GM21576 (cell line): ENCODE data around the gene MAP3K14.

Experiments
- ATAC-seq: cut with Tn5 transposase; IDR thresholded peaks from one replicate; pipeline ENCODE4 v1.9.1; 2021; ENCODE audit warnings: mild to moderate bottlenecking, moderate library complexity; ENCODE audit not compliant: unreplicated experiment

The MAP3K14 gene

DNA sequence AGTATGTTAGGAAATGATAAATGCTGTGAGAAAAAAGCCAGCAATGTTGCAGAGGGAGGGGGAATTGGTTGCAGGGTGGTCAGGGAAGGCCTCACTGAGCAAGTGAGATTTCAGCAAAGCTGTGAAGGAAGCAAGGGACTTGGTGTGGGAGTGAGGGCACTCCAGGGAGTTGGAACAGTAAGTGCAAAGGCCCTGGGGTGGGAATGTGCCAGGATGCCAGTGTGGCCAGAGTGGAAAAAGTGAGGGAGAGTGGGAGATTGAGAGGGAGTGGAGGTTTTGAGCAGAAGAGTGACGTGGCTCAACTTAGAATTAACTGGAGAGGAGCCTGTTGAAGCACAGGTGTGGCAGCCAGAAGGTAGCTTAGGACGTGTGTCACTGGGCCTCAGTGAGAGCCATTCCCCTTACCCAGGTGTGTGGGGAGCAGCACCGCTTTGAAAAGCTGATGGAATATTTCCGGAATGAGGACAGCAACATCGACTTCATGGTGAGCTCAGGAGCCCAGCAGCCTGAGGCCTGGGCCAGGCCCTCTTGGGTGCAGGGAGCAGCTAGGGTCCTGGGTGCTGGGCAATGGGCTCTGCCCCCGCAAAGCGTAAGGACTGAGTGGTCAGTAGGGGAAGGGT lies 78.6 kb downstream of the MAP3K14 start:
- no peak for ATAC-seq

DNA sequence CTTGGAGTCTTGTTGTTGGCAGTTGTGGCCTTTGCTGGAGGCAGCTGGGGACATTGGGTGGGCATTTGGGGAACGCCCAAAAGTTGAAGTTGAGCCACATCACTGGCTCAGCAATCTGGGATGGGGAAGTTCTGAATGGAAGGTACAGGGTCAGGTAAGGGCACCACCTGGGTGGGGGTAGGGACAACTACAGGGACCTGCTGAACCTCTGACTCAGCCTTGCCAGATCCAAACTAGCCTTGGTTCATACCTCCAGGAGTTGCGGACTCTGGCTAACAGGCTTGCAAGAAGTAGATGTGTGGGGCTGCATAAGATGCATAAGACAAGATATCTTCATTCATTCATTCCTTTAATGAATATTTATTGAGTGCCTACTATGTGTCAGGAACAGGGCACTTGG lies 79.1 kb downstream of the MAP3K14 start:
- no peak for ATAC-seq

- ATAC-seq = no peak
These were observed 80.6 kb downstream of the MAP3K14 start for GRCh38 chr17:45236282-45236606.

DNA sequence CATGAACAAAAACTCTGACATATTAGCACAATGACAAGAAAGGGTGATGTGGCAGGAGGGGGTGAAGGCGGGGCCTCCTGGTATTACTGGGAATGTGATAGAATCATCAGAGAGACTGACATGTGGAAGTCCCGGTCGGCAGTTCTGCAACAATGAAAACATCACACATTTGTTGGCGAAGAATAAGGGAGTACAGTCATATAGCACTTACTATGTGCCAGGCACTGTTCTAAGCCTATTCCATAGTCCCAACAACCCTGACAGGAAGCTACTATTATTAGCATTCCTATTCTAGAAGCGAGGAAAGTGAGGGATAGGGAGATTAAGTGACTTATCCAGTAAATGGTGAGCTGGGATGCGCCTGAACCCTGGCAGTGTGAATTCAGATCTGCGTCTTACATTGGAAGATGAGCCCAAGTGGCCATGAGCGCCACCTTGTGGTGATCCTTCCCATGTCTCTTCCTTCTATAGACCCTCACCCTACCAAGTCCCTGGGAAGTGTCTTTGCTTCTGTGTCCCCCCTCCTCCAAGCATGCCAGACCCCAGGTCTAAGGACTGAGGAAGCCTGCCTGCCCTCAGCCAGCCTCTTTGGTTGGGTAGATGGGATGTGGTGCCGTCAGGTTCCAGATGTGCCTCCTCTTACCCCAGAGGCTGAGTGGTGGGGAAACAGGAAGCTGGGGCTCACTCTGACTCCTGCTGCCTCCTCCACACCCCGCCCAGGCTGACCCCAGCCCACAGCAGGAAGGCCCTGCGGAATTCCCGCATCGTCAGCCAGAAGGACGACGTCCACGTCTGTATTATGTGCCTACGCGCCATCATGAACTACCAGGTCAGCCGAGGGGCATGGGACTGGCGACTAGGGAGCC lies 81.2 kb downstream of the MAP3K14 start:
- ATAC-seq = no peak

DNA sequence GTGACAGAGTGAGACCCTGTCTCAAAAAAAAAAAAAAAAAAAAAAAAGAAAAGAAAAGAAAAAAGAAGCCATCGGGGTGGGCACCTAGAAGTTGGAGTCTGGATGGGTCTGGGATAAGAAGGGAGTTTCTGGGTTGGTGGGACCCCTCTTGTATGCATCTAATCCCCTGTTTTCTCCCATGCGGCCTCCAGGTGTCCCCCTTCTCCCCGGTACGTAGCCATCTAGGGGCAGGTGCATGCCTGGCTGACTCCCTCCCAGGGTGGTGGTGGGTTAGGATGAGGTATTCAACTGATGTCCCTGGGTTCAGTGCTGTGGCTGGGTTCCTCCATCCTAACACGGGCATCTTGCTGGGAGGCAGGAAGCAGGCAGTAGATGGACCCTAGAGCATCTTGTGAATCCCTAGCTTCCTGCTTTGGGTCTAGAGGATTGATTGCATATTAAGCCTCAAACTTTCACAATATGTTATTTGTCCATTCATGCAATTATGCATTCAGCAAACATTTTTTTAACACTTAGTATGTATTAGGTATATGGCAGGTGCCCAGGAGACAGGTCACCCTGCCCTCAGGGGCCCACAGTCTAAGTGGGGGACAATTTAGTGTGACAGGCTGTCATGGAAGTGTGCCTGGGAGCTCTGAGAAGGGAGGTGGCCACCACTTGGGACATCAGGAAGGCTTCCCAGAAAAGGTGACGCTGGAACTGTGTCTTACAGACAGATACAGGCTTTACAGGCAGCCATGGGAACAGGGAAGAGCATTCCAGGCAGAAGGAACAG lies 82.0 kb downstream of the MAP3K14 start:
- ATAC-seq = no peak

DNA sequence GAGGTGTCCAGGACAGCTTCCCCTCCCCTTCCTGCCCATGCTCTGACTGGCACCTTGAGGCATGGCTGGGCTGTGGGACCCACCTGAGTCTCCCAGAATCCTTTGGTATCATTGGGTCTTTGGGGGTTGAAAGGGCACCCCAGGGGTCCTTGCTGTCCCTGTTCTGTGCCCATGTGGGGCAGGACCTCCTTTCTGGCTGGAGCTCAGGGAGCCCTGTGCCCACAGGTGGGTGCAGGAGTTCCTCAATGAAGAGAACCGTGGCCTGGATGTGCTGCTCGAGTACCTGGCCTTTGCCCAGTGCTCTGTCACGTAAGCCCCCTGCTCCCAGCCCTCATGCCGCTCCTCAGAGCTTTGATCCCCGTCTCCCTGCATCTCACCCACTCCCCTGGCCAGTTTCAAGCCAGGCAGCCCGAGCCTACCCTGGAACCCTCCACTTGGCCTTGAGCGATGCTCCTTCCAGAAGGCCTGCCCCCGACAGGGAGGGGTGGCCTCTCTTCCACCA lies 83.3 kb downstream of the MAP3K14 start:
- no peak for ATAC-seq

GRCh38 chr17:45232514-45233422 lies 84.1 kb downstream of the MAP3K14 start:
- no peak for ATAC-seq

- ATAC-seq = no peak
These were observed 85.2 kb downstream of the MAP3K14 start for GRCh38 chr17:45231481-45232116.

DNA sequence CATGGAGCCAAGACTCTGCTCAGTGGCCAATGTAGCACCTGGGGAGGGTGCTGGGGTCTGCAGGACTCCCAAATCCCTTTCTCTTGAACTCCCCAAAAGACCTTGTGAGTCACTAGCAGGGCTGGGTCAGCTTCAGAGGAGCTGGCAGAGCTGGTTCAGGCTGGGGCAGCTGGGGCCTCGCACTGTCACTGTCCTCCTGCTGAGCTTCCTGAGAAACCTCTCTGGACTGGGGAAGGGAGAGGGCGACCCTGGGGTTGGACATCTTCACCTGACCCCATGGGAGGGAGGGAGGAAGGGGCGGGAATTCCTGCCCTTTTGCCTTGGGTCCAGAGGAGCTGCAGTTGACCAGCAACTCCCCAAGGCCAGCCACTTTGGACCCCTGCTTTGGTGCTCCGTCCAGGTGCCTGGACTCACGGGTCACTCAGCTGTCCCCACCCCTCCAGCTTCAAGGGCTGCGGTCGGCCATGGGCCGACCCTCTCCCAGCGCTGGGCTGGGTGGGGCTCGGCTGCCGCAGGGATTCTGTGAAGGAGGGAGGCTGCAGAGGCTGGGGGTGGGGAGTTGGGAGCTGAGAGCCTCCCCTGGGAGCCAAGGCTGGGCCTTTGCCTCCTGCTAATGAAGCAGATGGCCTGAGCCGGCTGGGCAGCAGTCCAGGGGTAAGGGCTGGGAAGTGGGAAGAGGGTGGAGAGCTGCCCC lies 85.9 kb downstream of the MAP3K14 start:
- no peak for ATAC-seq

GRCh38 chr17:45230410-45230786 lies 86.4 kb downstream of the MAP3K14 start:
- no peak for ATAC-seq

- ATAC-seq = no peak
These were observed 87.0 kb downstream of the MAP3K14 start for GRCh38 chr17:45229681-45230409.

DNA sequence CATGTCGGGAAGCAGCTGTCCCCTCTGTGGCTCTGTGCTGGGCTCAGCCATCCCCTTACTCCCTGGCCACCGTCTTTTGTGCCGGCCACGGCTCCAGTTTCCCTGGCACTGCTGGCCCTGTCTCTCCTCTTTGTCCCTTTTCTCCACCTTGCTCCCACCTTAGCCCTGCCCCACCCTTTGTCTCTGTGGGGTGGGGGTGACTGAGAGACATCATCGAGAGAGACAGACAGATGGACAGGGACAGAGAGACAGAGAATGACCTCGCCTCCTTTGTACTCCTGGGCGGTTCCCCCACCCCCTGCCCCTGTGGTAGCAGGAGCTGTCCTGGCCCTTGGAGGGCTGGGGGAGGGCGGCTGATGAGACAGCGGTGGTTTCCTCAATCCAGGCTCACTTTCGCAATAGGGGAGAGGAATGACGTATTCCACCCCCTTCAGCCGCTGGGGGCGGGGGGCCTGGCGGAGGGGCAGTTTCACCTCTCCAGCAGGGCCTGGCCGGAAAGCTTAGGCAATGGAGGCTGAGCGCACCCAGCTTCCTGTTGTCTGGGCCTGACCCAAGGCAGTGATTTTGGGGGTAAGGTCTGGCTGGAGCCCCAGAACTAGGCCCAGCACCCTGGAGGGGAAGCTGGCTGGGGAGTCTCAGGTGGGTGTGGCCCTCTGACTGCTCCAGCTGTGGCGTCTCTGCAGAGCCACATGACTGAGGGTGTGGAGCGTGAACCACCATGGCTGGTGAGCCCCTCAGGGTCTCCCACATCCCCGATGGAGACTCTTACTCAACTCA lies 87.9 kb downstream of the MAP3K14 start:
- no peak for ATAC-seq

DNA sequence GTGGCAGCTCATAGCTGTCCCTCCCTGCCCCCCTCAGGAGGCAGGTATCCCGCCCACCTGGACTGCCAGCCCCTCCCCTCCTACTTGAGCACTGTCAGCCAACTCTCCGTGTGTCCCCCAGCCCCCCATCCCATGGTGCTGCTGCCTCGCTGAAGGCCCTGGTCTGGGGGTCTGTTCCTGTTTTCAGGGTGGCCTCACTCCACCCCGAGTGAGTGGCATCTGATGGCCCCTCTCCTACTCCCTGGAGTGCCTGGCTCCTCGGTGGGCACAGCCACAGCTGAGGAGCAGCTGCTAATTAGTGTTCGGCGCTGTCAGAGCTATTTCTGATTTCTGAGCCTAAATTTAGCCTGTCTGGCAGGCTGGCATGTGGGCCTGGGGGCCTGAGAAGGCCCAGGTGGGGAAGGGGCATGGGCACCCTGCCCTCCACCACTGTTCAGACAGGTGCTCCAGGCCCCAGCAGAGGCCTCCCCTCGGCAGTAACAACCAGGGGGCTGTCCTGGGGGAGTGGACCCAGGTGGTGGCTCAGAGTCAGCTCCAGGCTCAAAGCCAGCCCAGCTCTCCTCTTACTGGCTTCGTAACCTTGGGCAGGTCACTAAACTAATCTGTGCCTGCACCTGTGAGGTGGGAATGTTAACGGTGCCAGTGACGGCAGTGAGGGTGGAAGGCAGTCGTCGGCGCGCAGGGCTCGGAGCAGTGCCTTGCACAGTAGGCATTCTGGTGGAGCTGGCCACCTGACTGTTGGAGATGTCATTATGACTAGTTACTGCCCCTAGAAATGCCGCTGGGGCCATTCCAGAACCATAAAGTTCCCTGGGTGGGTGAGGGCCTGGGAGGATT lies 88.7 kb downstream of the MAP3K14 start:
- ATAC-seq = no peak

DNA sequence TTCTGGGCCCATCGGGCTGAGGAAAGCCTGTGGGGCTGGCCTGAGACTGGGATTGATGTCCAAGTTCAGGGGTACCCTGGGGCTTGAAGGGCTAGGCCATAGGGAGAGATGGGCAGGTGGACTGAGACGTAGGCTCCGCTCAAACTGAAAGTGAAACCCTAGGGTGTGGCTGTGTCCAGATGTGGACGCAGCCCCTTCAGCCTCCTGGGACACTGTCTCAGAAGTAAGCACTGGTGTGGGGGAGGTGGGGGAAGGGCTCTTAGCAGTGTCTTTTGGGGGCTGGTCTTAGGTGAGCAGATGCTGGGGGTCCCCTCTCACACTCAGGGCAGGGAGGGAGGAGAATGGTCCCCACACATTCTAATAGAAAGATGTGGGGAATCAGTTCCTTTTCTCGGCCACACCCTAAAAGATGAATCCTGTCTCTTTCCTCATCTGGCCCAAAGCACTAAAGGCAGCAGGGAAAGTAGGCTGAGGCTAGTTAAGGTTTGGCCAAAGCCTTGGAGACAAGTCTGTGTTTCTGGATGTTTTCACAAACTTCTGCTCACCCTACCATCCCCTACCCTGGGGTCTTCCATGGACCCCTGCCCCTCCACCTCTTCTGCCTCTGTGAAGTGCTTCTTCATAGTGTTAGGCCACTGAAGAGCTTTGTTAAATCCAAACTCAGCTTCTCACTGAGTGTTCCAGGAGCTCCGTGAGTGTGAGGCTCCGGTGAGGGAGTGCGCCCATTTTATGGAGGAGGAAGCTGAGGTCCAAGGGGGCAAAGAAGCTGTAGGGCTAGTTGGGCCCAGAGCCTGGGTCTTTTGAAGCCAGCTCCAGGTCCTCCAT lies 89.5 kb downstream of the MAP3K14 start:
- no peak for ATAC-seq

- no peak for ATAC-seq
These were observed 90.2 kb downstream of the MAP3K14 start for GRCh38 chr17:45226576-45226975.

GRCh38 chr17:45225964-45226530 lies 90.8 kb downstream of the MAP3K14 start:
- peak; percentile 41 for ATAC-seq
